OCI-LY1 (cell line): ENCODE data around the gene DMD.

Source experiments
- CTCF ChIP-seq: fragments of 200-600 bp; sonication (generic), shearing (Covaris generic); IDR thresholded peaks from 2 replicates; pipeline ENCODE4 v1.5.1; 2017; ENCODE audit warnings: mild to moderate bottlenecking, antibody characterized with exemption, low read length, moderate library complexity, mixed read lengths
- EZH2 ChIP-seq: fragments of 200-600 bp; sonication (generic), shearing (Covaris generic); IDR thresholded peaks from 2 replicates; pipeline ENCODE4 v1.8.0; 2017; ENCODE audit warnings: borderline replicate concordance, mixed run types, mild to moderate bottlenecking, antibody characterized with exemption, low read length, moderate library complexity, mixed read lengths

- TF ChIP-seq CTCF, result no peak
- TF ChIP-seq EZH2, result no peak
Observed at GRCh38 chrX:31225819-31226218, 1985.5 kb downstream of the DMD start.
